Measurements from ENCODE around the gene GPBP1. TPM values are rescaled to one million over a fixed set of nuclear protein-coding genes. Genes with fewer than 3 reads are reported as not detected.

GPBP1 gene
- total RNA-seq, 1 experiment from 2014 or later = 112 TPM

- Histone ChIP-seq H3K23ac (ENCODE audit: insufficient read length, low read depth, low read length) (no peak overlapping the region), H3K18ac (ENCODE audit: insufficient read length, low read depth, low read length) (no peak overlapping the region), H3K79me2 (ENCODE audit: insufficient read depth, low read length) (no peaks in the 10 kb centered on the region), H2BK120ac (ENCODE audit: low read depth, low read length, poor library complexity, severe bottlenecking) (no peak overlapping the region), H2BK20ac (ENCODE audit: low read depth, low read length, poor library complexity, severe bottlenecking) (no peak overlapping the region), H3K56ac (ENCODE audit: insufficient read length, low read depth, low read length) (no peak overlapping the region), H3K4ac (ENCODE audit: low read depth, low read length) (no peak overlapping the region), H4K8ac (replicated peaks; ENCODE audit: insufficient read length, low read depth, low read length) (no peak overlapping the region), H3K9ac (ENCODE audit: extremely low read depth, insufficient read length, low read length) (no peak overlapping the region), H3K79me1 (ENCODE audit: insufficient read depth, low read depth, low read length, poor library complexity, severe bottlenecking) (no peaks in the 10 kb centered on the region), H3T11ph (ENCODE audit: low read length) (no peak overlapping the region), H3K27me3 (ENCODE audit: insufficient read depth, low read length) (no peaks in the 10 kb centered on the region), H3K27ac (ENCODE audit: insufficient read length, low read depth, low read length) (no peak overlapping the region), H2BK15ac (ENCODE audit: low read depth, low read length) (no peak overlapping the region), H4K20me1 (ENCODE audit: control insufficient read depth, insufficient read depth, insufficient read length) (no peaks in the 10 kb centered on the region), H4K5ac (ENCODE audit: insufficient read length, low read depth, low read length) (no peak overlapping the region), H3K23me2 (ENCODE audit: insufficient read length, low read depth, low read length, poor library complexity, severe bottlenecking) (no peaks in the 10 kb centered on the region), H3K4me1 (ENCODE audit: insufficient read depth, low read length) (no peaks in the 10 kb centered on the region), H3K4me2 (ENCODE audit: insufficient read depth, insufficient read length, low read length) (no peak overlapping the region), H2AFZ (ENCODE audit: low read length) (no peak overlapping the region), H2BK5ac (ENCODE audit: insufficient read length, low read length) (no peak overlapping the region), H4K91ac (ENCODE audit: insufficient read length, low read depth, low read length) (no peak overlapping the region), H3K14ac (ENCODE audit: insufficient read depth, low read length) (no peak overlapping the region), H2BK12ac (ENCODE audit: insufficient read length, low read depth, low read length) (no peak overlapping the region), H3K9me3 (ENCODE audit: control insufficient read depth, low read depth, low read length) (no peaks in the 10 kb centered on the region), H2AK5ac (ENCODE audit: insufficient read length, low read length) (no peak overlapping the region)
- Mint-ChIP-seq H3K4me3 (no peak overlapping the region), H3K27me3 (ENCODE audit: low read depth) (no peaks in the 10 kb centered on the region), H3K36me3 (ENCODE audit: insufficient read depth in 1 of 3, low read depth in 3 of 3) (no peaks in the 10 kb centered on the region), H3K9me3 (no peaks in the 10 kb centered on the region), H3K4me1 (0 out of 4 replicates have a peak, but pooled peaks cover 0 to 4% of the 10 kb centered on the region in 2 experiments), H3K27ac (no peak overlapping the region)
- WGBS (ENCODE audit: extremely low coverage, insufficient read length, low lambda C conversion rate) = no CpG with 5 or more reads among the region's 2 CpGs
- TF ChIP-seq CTCF (conservative IDR thresholded peaks at IDR 0.05) = no peak
- no peak for DNase-seq
Observed at GRCh38 chr5:57166276-57166675, 7.6 kb upstream of the GPBP1 start.
